ENCODE results near the gene AKAP13.

DNA sequence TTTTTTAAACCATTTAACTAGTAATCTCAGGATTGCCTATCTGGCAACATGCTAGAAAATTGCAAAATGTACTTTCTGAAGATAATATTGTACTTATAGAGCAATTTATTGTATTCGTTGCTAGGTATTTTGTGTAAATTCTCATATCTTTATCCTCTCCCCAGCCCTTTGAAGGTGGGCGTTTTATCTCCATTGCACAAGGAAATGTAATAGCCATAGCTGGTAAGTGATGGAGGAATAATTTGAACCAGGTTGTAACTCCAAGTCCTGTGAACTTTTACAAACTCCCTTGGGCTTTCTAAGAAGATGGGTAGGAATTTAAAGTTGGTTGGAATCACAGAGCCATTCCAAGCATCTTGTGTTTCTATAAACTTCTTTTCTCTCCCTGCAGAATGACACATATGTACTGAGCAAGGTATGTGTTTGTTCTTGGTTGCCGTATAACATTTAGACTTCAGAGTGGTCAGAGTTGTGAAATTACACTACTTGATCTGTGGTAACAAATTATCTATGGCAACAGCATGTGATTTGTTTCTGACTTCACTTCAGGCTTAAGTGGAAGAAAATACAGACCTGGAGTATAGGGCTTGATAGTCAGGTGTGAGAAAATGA, 170.9 kb downstream of the AKAP13 start:
- TF ChIP-seq, protein P1, sequence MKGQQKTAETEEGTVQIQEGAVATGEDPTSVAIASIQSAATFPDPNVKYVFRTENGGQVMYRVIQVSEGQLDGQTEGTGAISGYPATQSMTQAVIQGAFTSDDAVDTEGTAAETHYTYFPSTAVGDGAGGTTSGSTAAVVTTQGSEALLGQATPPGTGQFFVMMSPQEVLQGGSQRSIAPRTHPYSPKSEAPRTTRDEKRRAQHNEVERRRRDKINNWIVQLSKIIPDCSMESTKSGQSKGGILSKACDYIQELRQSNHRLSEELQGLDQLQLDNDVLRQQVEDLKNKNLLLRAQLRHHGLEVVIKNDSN (IDR thresholded peaks at IDR 0.05) = no peak
- no peak for TF ChIP-seq RAD21 (IDR thresholded peaks at IDR 0.05; ENCODE audit: low read depth)
- no peak for TF ChIP-seq CEBPB (IDR thresholded peaks at IDR 0.05)
- no peak for TF ChIP-seq EP300 (IDR thresholded peaks at IDR 0.05; ENCODE audit: borderline replicate concordance)
- TF ChIP-seq, protein P2, sequence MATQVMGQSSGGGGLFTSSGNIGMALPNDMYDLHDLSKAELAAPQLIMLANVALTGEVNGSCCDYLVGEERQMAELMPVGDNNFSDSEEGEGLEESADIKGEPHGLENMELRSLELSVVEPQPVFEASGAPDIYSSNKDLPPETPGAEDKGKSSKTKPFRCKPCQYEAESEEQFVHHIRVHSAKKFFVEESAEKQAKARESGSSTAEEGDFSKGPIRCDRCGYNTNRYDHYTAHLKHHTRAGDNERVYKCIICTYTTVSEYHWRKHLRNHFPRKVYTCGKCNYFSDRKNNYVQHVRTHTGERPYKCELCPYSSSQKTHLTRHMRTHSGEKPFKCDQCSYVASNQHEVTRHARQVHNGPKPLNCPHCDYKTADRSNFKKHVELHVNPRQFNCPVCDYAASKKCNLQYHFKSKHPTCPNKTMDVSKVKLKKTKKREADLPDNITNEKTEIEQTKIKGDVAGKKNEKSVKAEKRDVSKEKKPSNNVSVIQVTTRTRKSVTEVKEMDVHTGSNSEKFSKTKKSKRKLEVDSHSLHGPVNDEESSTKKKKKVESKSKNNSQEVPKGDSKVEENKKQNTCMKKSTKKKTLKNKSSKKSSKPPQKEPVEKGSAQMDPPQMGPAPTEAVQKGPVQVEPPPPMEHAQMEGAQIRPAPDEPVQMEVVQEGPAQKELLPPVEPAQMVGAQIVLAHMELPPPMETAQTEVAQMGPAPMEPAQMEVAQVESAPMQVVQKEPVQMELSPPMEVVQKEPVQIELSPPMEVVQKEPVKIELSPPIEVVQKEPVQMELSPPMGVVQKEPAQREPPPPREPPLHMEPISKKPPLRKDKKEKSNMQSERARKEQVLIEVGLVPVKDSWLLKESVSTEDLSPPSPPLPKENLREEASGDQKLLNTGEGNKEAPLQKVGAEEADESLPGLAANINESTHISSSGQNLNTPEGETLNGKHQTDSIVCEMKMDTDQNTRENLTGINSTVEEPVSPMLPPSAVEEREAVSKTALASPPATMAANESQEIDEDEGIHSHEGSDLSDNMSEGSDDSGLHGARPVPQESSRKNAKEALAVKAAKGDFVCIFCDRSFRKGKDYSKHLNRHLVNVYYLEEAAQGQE (IDR thresholded peaks at IDR 0.05; ENCODE audit: low read depth) = no peak
- no peak for TF ChIP-seq CREB1 (IDR thresholded peaks at IDR 0.05; ENCODE audit: low read depth)
- TF ChIP-seq TCF12 (IDR thresholded peaks at IDR 0.05; ENCODE audit: low read depth) = no peak
- TF ChIP-seq TAF1 (IDR thresholded peaks at IDR 0.05; ENCODE audit: low read depth) = no peak
- no peak for TF ChIP-seq ZBTB7A (IDR thresholded peaks at IDR 0.05; ENCODE audit: low read depth)
- TF ChIP-seq, protein P3, sequence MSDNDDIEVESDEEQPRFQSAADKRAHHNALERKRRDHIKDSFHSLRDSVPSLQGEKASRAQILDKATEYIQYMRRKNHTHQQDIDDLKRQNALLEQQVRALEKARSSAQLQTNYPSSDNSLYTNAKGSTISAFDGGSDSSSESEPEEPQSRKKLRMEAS (IDR thresholded peaks at IDR 0.05) = no peak
